Ishikawa (cell line): ENCODE data around the gene FOXD3.

Experiments used
- CEBPB ChIP-seq: IDR thresholded peaks from 2 replicates; pipeline ENCODE4 v1.6.1; 2012
- CREB1 ChIP-seq: IDR thresholded peaks from 2 replicates; pipeline ENCODE4 v1.6.1; 2012; ENCODE audit warnings: low read depth
- EP300 ChIP-seq: IDR thresholded peaks from 2 replicates; pipeline ENCODE4 v1.6.1; 2012; ENCODE audit warnings: borderline replicate concordance
- FOXM1 ChIP-seq: IDR thresholded peaks from 2 replicates; pipeline ENCODE4 v1.6.1; 2012; ENCODE audit warnings: low read depth, borderline replicate concordance
- NFIC ChIP-seq: IDR thresholded peaks from 2 replicates; pipeline ENCODE4 v1.6.1; 2012
- RAD21 ChIP-seq: IDR thresholded peaks from 2 replicates; pipeline ENCODE4 v1.6.1; 2012; ENCODE audit warnings: low read depth
- TAF1 ChIP-seq: IDR thresholded peaks from 2 replicates; pipeline ENCODE4 v1.6.1; 2012; ENCODE audit warnings: low read depth, mild to moderate bottlenecking
- TCF12 ChIP-seq: IDR thresholded peaks from 2 replicates; pipeline ENCODE4 v1.6.1; 2012; ENCODE audit warnings: low read depth
- TEAD4 ChIP-seq: IDR thresholded peaks from 2 replicates; pipeline ENCODE4 v1.6.1; 2012
- YY1 ChIP-seq: IDR thresholded peaks from 2 replicates; pipeline ENCODE4 v1.6.1; 2012; ENCODE audit warnings: low read depth
- ZBTB7A ChIP-seq: IDR thresholded peaks from 2 replicates; pipeline ENCODE4 v1.6.1; 2012; ENCODE audit warnings: low read depth
- TF ChIP-seq, protein P1 (sequence below): IDR thresholded peaks from 2 replicates; pipeline ENCODE4 v1.6.1; 2012; ENCODE audit warnings: low read depth, mild to moderate bottlenecking
- TF ChIP-seq, protein P2 (sequence below): IDR thresholded peaks from 2 replicates; pipeline ENCODE4 v1.6.1; 2012

DNA sequence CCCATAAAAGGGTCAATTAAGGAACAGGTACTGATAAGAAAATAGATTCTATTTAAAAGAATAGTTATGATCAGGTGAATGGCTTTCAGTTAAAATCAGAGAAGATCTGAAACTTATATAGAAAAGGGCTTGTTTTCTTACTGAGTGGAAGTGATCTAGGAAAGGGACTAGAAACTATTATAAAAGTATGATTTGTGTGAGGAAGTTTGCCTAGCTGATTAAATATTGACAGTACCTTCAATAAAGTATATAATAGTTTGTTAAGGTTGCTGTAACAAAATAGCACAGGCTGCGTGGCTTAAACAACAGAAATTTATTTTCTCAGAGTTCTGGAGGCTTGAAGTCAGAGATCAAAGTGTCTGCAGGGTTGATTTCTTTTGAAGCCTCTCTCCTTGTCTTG lies 39.7 kb downstream of the FOXD3 start:
- TF ChIP-seq TAF1 (no peak), EP300 (no peak), YY1 (no peak), TCF12 (no peak), ZBTB7A (no peak), NFIC (no peak), CREB1 (no peak), CEBPB (no peak), RAD21 (no peak), TEAD4 (no peak), FOXM1 (no peak)
- TF ChIP-seq, protein P1, sequence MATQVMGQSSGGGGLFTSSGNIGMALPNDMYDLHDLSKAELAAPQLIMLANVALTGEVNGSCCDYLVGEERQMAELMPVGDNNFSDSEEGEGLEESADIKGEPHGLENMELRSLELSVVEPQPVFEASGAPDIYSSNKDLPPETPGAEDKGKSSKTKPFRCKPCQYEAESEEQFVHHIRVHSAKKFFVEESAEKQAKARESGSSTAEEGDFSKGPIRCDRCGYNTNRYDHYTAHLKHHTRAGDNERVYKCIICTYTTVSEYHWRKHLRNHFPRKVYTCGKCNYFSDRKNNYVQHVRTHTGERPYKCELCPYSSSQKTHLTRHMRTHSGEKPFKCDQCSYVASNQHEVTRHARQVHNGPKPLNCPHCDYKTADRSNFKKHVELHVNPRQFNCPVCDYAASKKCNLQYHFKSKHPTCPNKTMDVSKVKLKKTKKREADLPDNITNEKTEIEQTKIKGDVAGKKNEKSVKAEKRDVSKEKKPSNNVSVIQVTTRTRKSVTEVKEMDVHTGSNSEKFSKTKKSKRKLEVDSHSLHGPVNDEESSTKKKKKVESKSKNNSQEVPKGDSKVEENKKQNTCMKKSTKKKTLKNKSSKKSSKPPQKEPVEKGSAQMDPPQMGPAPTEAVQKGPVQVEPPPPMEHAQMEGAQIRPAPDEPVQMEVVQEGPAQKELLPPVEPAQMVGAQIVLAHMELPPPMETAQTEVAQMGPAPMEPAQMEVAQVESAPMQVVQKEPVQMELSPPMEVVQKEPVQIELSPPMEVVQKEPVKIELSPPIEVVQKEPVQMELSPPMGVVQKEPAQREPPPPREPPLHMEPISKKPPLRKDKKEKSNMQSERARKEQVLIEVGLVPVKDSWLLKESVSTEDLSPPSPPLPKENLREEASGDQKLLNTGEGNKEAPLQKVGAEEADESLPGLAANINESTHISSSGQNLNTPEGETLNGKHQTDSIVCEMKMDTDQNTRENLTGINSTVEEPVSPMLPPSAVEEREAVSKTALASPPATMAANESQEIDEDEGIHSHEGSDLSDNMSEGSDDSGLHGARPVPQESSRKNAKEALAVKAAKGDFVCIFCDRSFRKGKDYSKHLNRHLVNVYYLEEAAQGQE: no peak
- TF ChIP-seq, protein P2, sequence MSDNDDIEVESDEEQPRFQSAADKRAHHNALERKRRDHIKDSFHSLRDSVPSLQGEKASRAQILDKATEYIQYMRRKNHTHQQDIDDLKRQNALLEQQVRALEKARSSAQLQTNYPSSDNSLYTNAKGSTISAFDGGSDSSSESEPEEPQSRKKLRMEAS: no peak
